Spinal cord (tissue), 10 donors: ENCODE data around the gene SLC15A2. TPM values are rescaled to one million over a fixed set of nuclear protein-coding genes. Genes with fewer than 3 reads are reported as not detected.

Source experiments
- DNase-seq, 6 donors: peaks; one replicate each; pipeline versions ENCODE4 v3.0.0 to v3.0.0-alpha.2; 2013 to 2015; ENCODE audit warnings: low spot score in 6 of 6, low read depth in 4 of 6
- H3K27ac ChIP-seq: one replicate; pipeline ENCODE4 v1.5.1; 2013; ENCODE audit warnings: low read depth, low read length, control low read depth
- H3K27me3 ChIP-seq: one replicate; pipeline ENCODE4 v1.6.1; 2013; ENCODE audit warnings: low read length; ENCODE audit not compliant: control insufficient read depth, insufficient read depth
- H3K36me3 ChIP-seq: one replicate; pipeline ENCODE4 v1.6.1; 2013; ENCODE audit warnings: low read length; ENCODE audit not compliant: control insufficient read depth, insufficient read depth
- H3K4me1 ChIP-seq: one replicate; pipeline ENCODE4 v1.6.1; 2013; ENCODE audit warnings: low read length; ENCODE audit not compliant: control insufficient read depth, insufficient read depth
- H3K4me3 ChIP-seq: one replicate; pipeline ENCODE4 v1.5.1; 2013; ENCODE audit warnings: low read depth, low read length, control low read depth
- H3K9me3 ChIP-seq: one replicate; pipeline ENCODE4 v1.6.1; 2013; ENCODE audit warnings: low read length; ENCODE audit not compliant: control insufficient read depth, insufficient read depth
- WGBS: methylation state at CpG from one replicate; pipeline ENCODE4 v1.1.5; 2013; ENCODE audit warnings: missing lambda C conversion rate; ENCODE audit not compliant: insufficient coverage; 5-methylcytosine and 5-hydroxymethylcytosine counted together
- polyA plus RNA-seq, 2 donors: library from polyadenylated mRNA; unstranded; fragments of 120-200 nt; gene quantifications; one replicate each; pipeline ENCODE4 v1.2.1, GENCODE V29; 2013; ENCODE audit not compliant: insufficient read length in 2 of 2
- total RNA-seq, 2 donors: library from RNA; depleted of rRNA in 1 of 2; stranded (reverse); fragments of 120-200 nt in 1 of 2; fragments of >200 nt in 1 of 2; gene quantifications; one replicate each; pipeline versions ENCODE4 v1.2.3 to v1.2.4, GENCODE V29; 2013 to 2014
- donor health status: healthy.

The SLC15A2 gene
- total and polyA plus RNA-seq, 4 donors, result 24.2 to 95.5 (median 49.1) TPM

DNA sequence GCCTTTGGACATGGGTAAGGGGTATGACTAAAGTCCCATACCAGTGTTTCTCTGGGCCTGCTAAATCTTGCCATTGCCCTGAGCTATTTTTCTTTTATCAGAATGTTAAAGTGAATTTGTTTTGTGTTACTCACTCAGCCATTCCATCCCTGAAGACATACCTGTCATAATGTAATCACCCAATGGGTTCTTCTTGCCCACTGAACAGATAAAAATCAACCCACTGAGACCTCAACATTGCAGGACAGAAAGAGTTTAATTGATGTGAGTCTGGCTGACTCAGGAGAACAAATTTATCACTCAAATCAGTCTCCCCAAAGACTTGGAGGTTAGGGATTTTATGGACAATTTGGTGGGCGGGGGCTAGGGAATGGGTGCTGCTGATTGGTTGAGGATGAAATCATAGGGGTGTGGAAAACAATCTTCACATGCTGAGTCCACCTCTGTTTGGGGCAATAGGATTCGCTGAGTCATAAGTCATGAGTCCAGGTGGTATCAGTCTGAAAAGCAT, 80.5 kb downstream of the SLC15A2 start:
- Histone ChIP-seq H3K9me3 (no peaks in the 10 kb centered on the region), H3K4me3 (no peak overlapping the region), H3K36me3 (no peaks in the 10 kb centered on the region), H3K27me3 (no peaks in the 10 kb centered on the region), H3K4me1 (no peaks in the 10 kb centered on the region), H3K27ac (no peak overlapping the region)
- no peak for DNase-seq
- 100% methylated on average over 1 of the region's 2 CpGs for WGBS

DNA sequence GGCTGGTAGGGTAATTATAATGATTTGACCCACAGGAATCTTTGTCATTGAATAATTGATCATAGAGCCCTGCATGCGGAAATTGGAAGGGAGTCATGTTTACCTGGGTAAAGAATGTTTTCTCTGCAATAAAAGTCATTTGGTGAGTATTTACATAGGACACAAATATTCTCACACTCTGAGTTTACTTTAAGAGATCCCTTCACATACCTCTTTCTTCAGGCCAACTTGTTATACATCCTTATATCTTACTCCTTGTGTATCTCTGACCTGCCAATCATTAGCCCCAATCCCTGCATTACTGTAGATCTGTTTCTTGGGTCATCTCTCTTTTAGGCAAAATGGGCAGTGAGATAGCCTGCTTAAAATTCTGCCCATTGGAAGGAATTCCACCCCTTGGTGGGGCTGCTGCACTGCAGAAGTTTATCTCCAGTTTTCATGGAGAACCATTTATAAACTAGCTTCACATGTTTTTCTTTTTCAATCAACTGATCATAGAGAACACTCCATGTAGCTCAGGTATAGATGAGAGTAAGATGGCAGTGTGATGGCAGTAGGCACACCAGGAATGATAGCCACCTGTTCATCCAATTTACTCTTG, 81.6 kb downstream of the SLC15A2 start:
- Histone ChIP-seq H3K27ac (no peak overlapping the region), H3K4me1 (no peaks in the 10 kb centered on the region), H3K36me3 (no peaks in the 10 kb centered on the region), H3K27me3 (no peaks in the 10 kb centered on the region), H3K9me3 (no peaks in the 10 kb centered on the region), H3K4me3 (no peak overlapping the region)
- no peak for DNase-seq
- no CpG with 5 or more reads among the region's 1 CpG for WGBS

DNA sequence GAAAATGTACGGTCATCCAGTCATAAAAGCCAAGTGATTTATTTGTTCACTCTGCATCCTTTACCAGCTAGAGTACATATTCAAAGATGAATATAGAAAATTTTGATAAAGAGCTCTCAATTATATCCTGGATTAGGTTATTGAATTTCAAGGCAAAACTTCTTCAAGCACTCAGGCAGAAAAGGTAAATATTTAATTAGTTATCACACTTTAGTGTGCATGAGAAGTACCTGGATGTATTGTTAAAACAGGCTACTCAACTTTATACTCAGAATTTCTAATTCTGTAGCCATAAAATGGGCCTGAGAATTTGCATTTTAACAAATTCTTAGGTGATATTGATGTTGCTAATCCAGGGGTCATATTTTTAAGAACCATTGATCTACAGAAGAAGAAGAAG, 82.5 kb downstream of the SLC15A2 start:
- Histone ChIP-seq H3K9me3 (no peaks in the 10 kb centered on the region), H3K27me3 (no peaks in the 10 kb centered on the region), H3K27ac (no peak overlapping the region), H3K4me1 (no peaks in the 10 kb centered on the region), H3K36me3 (no peaks in the 10 kb centered on the region), H3K4me3 (no peak overlapping the region)
- no CpG with 5 or more reads among the region's 1 CpG for WGBS
- DNase-seq, result no peak

DNA sequence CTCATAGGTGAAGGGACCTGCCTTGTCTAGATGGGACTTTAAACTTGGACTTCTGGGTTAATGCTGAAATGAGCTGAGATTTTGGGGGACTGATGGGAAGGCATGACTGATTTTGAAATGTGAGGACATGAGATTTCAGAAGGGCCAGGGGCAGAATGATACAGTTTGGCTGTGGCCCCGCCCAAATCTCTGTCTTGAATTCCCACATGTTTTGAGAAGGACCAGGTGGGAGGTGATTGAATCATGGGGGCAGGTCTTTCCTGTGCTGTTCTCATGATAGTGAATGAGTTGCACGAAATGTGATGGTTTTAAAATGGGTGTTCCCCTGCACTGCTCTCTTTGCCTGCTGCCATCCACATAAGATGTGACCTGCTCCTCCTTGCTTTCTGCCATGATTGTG, 85.0 kb downstream of the SLC15A2 start:
- H3K36me3 ChIP-seq, result no peaks in the 10 kb centered on the region
- DNase-seq, result no peak
- H3K9me3 ChIP-seq, result peaks cover 1% of the 10 kb centered on the region
- WGBS, result 88% methylated on average over 1 of the region's 2 CpGs
- no peaks in the 10 kb centered on the region for H3K27me3 ChIP-seq
- no peak overlapping the region for H3K27ac ChIP-seq
- no peak overlapping the region for H3K4me3 ChIP-seq
- H3K4me1 ChIP-seq, result no peaks in the 10 kb centered on the region

DNA sequence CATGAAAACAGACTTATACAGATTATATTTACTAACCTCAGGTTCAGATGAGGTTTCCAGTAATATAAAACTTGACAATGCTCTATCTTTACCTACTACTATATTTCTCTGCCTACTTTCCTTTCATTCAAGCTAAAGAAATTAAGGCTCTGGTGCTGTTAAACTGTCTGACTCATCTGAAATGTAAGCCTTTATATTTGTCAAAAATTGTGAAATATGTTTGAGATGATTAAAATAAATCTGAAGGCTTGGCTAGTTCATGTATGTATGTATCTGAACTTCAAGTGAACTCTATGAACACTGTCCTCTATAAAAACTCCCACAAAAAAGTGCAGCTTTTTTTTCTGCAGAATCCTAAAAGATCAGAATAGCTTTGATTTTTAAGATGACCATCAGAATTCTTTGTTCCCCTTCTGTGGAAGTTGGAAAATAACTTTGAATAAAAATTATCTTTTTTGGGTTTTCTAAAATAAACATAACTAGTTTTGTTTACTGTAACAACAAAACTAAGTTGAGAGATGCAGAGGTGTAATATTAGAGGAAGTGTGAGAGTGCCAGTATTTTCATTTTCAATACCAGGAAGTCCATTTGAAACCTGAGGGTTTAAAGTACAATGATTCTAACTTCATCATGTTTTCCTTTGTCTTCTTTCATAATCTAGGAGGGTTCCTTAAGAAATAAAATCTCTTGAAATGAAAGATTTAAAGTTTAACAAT, 85.7 kb downstream of the SLC15A2 start:
- DNase-seq, result no peak
- Histone ChIP-seq H3K9me3 (peaks cover 1% of the 10 kb centered on the region), H3K27me3 (no peaks in the 10 kb centered on the region), H3K4me3 (no peak overlapping the region), H3K4me1 (no peaks in the 10 kb centered on the region), H3K36me3 (no peaks in the 10 kb centered on the region), H3K27ac (no peak overlapping the region)

DNA sequence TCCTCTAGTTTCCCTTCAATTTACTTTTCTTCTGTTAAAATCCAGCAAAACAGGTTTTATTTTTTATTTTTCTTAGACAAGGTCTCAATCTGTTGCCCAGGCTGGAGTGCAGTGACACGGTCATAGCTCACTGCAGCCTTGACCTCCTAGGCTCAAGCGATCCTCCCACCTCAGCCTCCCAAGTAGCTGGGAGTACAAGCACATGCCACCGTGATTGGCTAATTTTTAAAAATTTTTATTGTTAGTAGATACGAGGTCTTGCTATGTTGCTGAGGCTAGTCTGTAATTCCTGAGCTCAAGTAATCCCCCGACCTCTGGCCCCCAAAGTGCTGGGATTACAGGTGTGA, 86.2 kb downstream of the SLC15A2 start:
- Histone ChIP-seq H3K27ac (no peak overlapping the region), H3K27me3 (no peaks in the 10 kb centered on the region), H3K4me3 (no peak overlapping the region), H3K4me1 (no peaks in the 10 kb centered on the region), H3K9me3 (peaks cover 1% of the 10 kb centered on the region), H3K36me3 (no peaks in the 10 kb centered on the region)
- WGBS, result 88% methylated on average over 2 of the region's 5 CpGs
- no peak for DNase-seq

DNA sequence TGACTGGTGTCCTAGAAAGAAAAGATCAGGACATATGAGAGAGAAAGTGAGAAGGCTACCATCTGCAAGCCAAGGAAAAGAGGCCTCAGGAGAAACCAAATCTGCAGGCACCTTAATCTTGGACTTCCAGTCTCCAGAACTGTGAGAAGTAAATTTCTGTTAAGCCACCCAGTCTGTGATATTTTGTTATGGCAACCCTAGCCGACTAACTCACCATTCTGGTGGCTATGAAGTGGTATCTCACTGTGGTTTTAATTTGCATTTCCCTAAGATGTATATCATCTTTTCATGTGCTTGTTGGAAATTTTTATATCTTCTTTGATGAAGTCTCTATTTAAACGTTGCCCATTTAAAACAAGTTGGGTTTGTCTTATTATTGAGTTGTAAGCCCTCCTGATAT, 87.3 kb downstream of the SLC15A2 start:
- Histone ChIP-seq H3K4me1 (no peaks in the 10 kb centered on the region), H3K36me3 (no peaks in the 10 kb centered on the region), H3K9me3 (peaks cover 1% of the 10 kb centered on the region), H3K27me3 (no peaks in the 10 kb centered on the region), H3K27ac (no peak overlapping the region), H3K4me3 (no peak overlapping the region)
- no CpG with 5 or more reads among the region's 2 CpGs for WGBS
- no peak for DNase-seq

DNA sequence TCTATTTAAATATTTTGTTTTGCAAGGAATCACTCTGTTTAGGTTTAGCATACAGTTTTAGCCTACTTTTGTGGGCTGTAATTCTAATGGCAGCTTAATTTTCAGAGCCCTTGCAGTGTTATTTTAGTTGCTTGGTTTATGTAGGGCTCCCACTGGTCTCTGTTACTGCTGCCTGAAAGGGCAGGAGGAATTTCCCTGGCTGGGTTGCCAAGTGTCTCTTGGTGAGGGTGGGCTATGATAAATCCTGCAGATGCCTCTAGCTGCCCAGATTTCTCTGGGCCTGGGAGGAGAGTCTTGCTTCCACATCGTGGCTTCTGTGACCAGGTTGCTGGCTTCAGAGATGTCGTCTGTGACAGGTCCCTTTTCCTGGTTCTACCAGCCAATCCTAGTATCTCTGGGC, 91.6 kb downstream of the SLC15A2 start:
- Histone ChIP-seq H3K4me3 (no peak overlapping the region), H3K9me3 (peaks cover 1% of the 10 kb centered on the region), H3K36me3 (no peaks in the 10 kb centered on the region), H3K27ac (no peak overlapping the region), H3K4me1 (no peaks in the 10 kb centered on the region), H3K27me3 (no peaks in the 10 kb centered on the region)
- peak in 3 of 6 donors; percentile 12 to 50 (median 29) for DNase-seq
- 40% methylated on average over 2 of the region's 2 CpGs for WGBS

DNA sequence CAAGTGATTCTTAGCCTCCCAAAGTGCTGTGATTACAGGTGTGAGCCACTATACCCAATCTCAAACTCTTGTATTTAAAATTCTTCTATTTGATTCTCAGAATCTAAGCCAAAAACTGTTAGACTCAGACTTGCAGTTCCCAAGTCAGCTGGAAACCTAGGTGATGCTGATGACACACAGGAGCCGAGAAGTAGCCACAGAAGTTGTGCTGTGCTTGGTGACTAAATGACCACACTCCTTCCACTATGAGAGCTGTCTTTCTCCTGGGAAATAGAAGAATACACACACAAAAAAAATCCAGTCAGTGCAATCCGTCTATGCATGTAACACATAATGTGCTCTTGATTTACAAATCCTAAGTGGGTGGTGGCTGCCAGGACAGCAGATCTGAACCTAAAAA, 93.9 kb downstream of the SLC15A2 start:
- Histone ChIP-seq H3K9me3 (no peaks in the 10 kb centered on the region), H3K4me1 (no peaks in the 10 kb centered on the region), H3K27me3 (no peaks in the 10 kb centered on the region), H3K27ac (no peak overlapping the region), H3K4me3 (no peak overlapping the region), H3K36me3 (peaks cover 2% of the 10 kb centered on the region)
- no CpG with 5 or more reads among the region's 2 CpGs for WGBS
- DNase-seq, result no peak

DNA sequence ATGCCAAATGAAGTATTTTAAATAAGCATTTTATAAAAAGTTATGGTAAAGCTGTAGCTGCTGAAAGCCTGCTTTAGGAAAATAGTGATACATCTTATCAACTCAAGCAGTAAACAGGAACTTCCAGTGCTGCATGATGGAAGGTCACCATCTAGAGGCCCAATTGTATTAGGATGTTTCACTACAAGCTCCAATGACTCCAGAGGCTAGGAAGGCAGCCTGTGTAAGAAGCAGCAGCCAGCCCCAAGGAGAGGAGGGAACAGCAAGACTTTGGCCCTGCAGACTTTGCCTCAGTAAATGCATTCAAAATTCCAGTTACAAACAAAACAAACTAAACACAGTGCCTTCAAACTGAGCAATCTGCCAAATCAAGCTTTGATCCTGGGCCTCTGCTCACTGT, 95.7 kb downstream of the SLC15A2 start:
- no peaks in the 10 kb centered on the region for H3K27me3 ChIP-seq
- peaks cover 4% of the 10 kb centered on the region for H3K36me3 ChIP-seq
- H3K4me3 ChIP-seq, result no peak overlapping the region
- no peaks in the 10 kb centered on the region for H3K4me1 ChIP-seq
- DNase-seq, result no peak
- no peaks in the 10 kb centered on the region for H3K9me3 ChIP-seq
- no peak overlapping the region for H3K27ac ChIP-seq
